Stimulated activated CD8-positive, alpha-beta memory T cell treated with anti-CD3 and anti-CD28 coated beads, Interleukin-4, amount 100 ng/mL, for 1 hour (primary cell): Measurements from ENCODE around the gene MAD1L1.
"Not testable (repeated sequence)": the region's sequence is repeated elsewhere in the genome, so short reads cannot be mapped to it uniquely, and the experiment has no call there.

Experiments used
- DNase-seq, 2 donors: peaks; one replicate each; pipeline ENCODE4 v3.0.0-alpha.2; 2020; ENCODE audit warnings: low read depth in 2 of 2, low spot score in 1 of 2

MAD1L1 gene

GRCh38 chr7:2180081-2180480, 52.7 kb downstream of the MAD1L1 start:
- no peak for DNase-seq

GRCh38 chr7:2175514-2175913, 57.2 kb downstream of the MAD1L1 start:
- DNase-seq: no peak

- DNase-seq: no peak
These were observed 57.7 kb downstream of the MAD1L1 start for GRCh38 chr7:2175091-2175490.

GRCh38 chr7:2173189-2173827, 59.4 kb downstream of the MAD1L1 start:
- no peak for DNase-seq

GRCh38 chr7:2172311-2173188, 60.2 kb downstream of the MAD1L1 start:
- DNase-seq: no peak

GRCh38 chr7:2171855-2172254, 60.9 kb downstream of the MAD1L1 start:
- DNase-seq: no peak

- no peak for DNase-seq
These were observed 61.9 kb downstream of the MAD1L1 start for GRCh38 chr7:2170576-2171521.

- no peak for DNase-seq
These were observed 62.7 kb downstream of the MAD1L1 start for GRCh38 chr7:2169923-2170575.

DNA sequence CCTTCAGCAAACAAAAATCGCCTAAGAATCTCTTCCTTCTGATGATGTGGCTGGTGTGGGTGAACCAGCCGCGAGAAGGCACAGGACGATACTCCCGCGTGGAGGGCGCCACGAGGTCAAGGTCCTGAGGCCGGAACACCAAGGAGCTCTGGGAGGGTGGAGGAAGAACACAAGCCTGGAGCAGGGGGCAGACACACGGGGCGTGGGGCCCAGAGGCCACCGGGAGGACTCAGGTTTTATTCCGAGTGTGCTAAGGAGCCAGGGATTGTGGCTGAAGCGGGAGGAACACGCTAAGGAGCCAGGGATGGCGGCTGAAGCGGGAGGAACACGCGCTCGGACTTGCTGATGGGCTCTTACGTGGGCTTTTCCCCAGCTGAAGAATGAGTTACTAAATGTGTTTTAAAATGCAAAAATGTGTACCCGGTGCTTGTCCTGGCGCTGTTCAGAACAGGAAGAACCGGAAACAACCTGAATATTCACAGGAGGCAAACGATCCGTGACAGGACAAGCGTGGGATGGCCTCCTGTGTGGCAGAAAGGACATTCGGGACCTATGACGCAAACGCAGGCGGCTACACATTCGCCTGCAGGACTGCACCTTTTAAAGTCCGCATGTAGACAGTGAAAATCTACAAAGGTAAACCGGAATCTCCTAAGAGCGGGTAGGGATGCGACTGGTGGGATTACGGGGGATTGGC, 64.0 kb downstream of the MAD1L1 start:
- no peak for DNase-seq

DNA sequence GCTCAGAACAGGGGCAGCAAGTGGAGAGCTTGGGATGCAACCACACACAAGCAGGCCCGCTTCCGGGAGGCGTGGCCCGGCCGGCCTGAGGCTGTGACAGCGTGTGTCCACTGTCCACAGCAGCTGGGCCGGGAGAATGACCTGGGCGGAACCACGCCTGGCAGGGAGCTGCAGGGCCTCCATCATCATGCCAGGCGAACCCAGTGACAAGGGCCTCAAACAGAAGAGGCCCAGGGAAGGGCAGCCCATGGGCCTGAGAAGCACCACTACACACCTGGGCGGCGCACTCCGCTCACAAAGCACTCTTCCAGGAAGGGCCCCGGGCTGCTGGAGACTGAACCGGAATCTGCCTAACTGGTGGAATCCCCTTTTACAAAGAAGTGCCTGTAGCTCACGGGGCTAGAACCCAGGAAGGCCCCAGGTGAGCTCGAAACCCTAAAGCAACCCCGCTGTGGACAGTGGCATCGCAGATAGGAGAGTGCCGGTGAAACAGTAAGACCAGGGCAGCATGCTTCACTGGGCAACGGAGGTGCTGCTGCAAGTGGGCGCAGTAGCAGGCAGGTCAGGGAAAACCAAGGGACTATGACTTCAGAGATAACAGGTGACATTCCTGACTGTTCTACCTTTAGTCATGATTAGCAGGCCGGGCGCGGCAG, 66.0 kb downstream of the MAD1L1 start:
- DNase-seq: no peak

DNA sequence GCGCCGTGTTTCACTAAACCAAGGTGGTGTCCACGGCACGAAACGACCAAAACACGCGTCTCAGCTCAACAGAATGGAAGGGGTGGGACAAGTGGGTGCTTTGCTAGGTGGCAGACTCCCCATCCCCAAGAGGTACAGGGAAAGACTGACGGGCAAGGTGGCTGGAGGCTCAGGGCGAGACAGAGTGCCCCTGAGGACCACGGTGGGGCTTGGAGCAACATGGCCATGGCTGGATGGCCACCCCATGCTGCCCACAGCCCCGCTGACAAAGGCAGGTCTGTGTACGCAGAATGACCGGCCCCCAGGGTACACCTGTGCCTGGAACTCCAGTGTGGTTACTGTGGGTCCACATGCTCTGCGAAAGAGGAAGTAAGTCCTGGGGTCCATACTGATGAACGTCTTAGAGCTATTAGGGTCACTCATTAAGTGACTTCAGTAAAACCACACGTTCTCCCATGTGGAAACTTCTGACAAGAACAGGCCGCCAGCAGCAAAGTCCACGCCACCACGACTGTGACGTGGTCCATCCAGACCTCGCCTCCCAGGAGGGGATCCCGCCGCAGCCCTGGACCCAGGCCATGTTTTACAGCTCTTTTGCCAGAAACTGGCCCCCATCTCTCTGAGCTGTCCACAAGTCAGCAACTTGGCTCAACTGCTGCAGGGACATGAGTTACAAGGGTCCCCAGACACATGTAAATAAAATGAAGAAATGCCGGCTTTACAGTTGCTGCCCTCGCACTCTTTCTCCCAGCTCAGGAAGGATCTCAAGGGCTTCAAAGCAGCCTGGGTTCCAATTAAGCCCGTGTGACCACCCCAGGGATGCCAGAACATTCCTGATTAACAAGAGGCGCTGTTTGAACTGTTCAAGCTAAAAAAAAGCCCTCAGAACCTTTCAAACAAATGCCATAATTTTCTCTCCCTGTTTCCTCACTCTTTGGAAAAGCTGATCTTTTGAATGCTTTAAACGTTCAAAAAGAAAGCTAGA, 66.8 kb downstream of the MAD1L1 start:
- no peak for DNase-seq

- DNase-seq: no peak
These were observed 67.5 kb downstream of the MAD1L1 start for GRCh38 chr7:2165239-2165609.

- DNase-seq: no peak
These were observed 68.1 kb downstream of the MAD1L1 start for GRCh38 chr7:2164646-2165045.

GRCh38 chr7:2163600-2164555, 68.9 kb downstream of the MAD1L1 start:
- DNase-seq: no peak

DNA sequence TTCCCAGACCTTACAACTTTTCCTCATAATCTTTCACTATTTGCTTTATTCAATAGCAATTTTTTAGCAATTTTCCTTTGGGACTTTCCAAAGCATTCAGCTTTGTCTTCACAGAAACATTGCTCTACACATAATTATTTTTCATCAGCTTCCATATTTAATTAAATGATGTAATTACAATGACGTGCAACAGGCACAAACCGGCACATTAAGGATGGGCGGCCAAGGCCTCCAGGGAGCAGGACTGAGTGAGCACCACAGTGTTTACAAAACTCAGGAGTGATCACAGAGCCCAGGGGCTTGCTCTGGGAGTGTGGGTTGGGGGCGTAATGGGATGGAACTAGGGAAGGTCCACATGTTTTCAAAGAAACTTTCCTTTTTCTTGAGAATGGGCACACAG, 69.8 kb downstream of the MAD1L1 start:
- DNase-seq: no peak

GRCh38 chr7:2162004-2162902, 70.5 kb downstream of the MAD1L1 start:
- not testable (repeated sequence) for DNase-seq

DNA sequence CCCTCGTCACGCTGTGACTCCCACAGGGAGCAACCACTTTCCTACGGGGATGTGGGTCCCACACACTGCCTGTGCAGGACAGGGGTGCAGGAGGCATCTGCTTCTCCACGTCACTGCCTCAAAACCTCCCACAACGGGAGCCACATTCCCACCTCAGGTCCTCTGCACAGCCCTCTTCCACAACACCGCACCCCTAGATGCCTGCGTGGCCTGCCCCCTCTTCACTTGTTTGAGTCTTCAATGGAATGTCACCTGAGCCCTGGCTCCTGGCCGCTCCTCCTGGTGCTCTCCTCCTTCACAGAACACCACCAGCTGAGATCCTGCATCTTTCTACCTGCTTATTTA, 73.6 kb downstream of the MAD1L1 start:
- DNase-seq: no peak
